IMR-90 (cell line): ENCODE measurements around the gene ZNF416. TPM values are rescaled to one million over a fixed set of nuclear protein-coding genes. Genes with fewer than 3 reads are reported as not detected.

Source experiments
- ATAC-seq: fragments of 200-7000 bp; cut with Tn5 transposase; 2 replicates; pipeline ENCODE4 v1.9.1; 2020; ENCODE audit warnings: low read depth, mild to moderate bottlenecking, moderate library complexity
- BruUV-seq: library from RNA; stranded (reverse); fragments of 400-500 nt; replicated peaks from 2 replicates; lab custom pipeline; 2021; lab: Mats Ljungman, UMichigan
- CTCF ChIA-PET: fragments of 300-600 bp; formaldehyde crosslinking; extraction: SDS; loops from one replicate; lab custom pipeline; 2021; ENCODE audit warnings: antibody characterized with exemption; lab: Yijun Ruan, JAX
- POLR2A ChIA-PET: fragments of 300-600 bp; sonication (Branson Sonifier 250); formaldehyde crosslinking; loops from one replicate; lab custom pipeline; 2022; ENCODE audit warnings: antibody characterized with exemption; ENCODE audit not compliant: unreplicated experiment; lab: Charles Lee
- DNase-seq: peaks from one replicate; pipeline ENCODE4 v3.0.0; 2013
- H2AFZ ChIP-seq: replicated peaks from 2 replicates; pipeline ENCODE3; 2013; ENCODE audit warnings: low read length, mild to moderate bottlenecking; ENCODE audit not compliant: poor library complexity
- H2AK5ac ChIP-seq: 2 replicates; pipeline ENCODE4 v1.6.1; 2013; ENCODE audit warnings: low read depth, low read length, inconsistent platforms
- H2AK9ac ChIP-seq: replicated peaks from 2 replicates; pipeline ENCODE3; 2013; ENCODE audit warnings: mild to moderate bottlenecking, low read depth, low read length, moderate library complexity; ENCODE audit not compliant: poor library complexity
- H2BK120ac ChIP-seq: 2 replicates; pipeline ENCODE4 v1.6.1; 2013; ENCODE audit warnings: low read depth, low read length, inconsistent platforms
- H2BK15ac ChIP-seq: 3 replicates; pipeline ENCODE4 v1.6.1; 2013; ENCODE audit warnings: low read depth, low read length, inconsistent platforms
- H2BK20ac ChIP-seq: 2 replicates; pipeline ENCODE4 v1.6.1; 2013; ENCODE audit warnings: low read depth, mild to moderate bottlenecking, inconsistent platforms, low read length, moderate library complexity
- H2BK5ac ChIP-seq: 2 replicates; pipeline ENCODE4 v1.6.1; 2013; ENCODE audit warnings: mild to moderate bottlenecking, low read depth, low read length, inconsistent platforms; ENCODE audit not compliant: poor library complexity, severe bottlenecking
- H3K14ac ChIP-seq: replicated peaks from 2 replicates; pipeline ENCODE4 v1.6.1; 2013; ENCODE audit warnings: low read depth, low read length, inconsistent platforms
- H3K18ac ChIP-seq: 2 replicates; pipeline ENCODE4 v1.6.1; 2013; ENCODE audit warnings: low read depth, low read length, control low read depth
- H3K23ac ChIP-seq: 2 replicates; pipeline ENCODE4 v1.6.1; 2013; ENCODE audit warnings: low read depth, low read length, inconsistent platforms
- H3K27ac ChIP-seq: 2 replicates; pipeline ENCODE4 v1.5.1; 2013; ENCODE audit warnings: mild to moderate bottlenecking, control low read depth, low read length; ENCODE audit not compliant: insufficient read depth
- H3K27me3 ChIP-seq: 2 replicates; pipeline ENCODE4 v1.6.1; 2013; ENCODE audit warnings: low read length; ENCODE audit not compliant: control insufficient read depth, insufficient read depth
- H3K36me3 ChIP-seq: 2 replicates; pipeline ENCODE4 v1.6.1; 2013; ENCODE audit warnings: low read length, mixed read lengths; ENCODE audit not compliant: control insufficient read depth, insufficient read depth
- H3K4ac ChIP-seq: 2 replicates; pipeline ENCODE4 v1.6.1; 2013; ENCODE audit warnings: low read depth, low read length, inconsistent platforms
- H3K4me1 ChIP-seq: 2 replicates; pipeline ENCODE4 v1.6.1; 2013; ENCODE audit warnings: low read length, mixed read lengths; ENCODE audit not compliant: control insufficient read depth, insufficient read depth
- H3K4me2 ChIP-seq: 2 replicates; pipeline ENCODE4 v1.6.1; 2013; ENCODE audit warnings: low read depth, mild to moderate bottlenecking, control low read depth, low read length, moderate library complexity
- H3K4me3 ChIP-seq: 2 replicates; pipeline ENCODE4 v1.5.1; 2013; ENCODE audit warnings: low read depth, mild to moderate bottlenecking, control low read depth, low read length, moderate library complexity; ENCODE audit not compliant: insufficient read depth
- H3K56ac ChIP-seq: 2 replicates; pipeline ENCODE4 v1.6.1; 2013; ENCODE audit warnings: low read length, inconsistent platforms; ENCODE audit not compliant: insufficient read depth; ENCODE audit errors: extremely low read depth
- H3K79me1 ChIP-seq, 2 experiments: 2 replicates each; pipeline ENCODE4 v1.6.1; 2013; ENCODE audit warnings: low read length in 2 of 2, inconsistent platforms in 1 of 2, low read depth in 1 of 2
- H3K9ac ChIP-seq: 2 replicates; pipeline ENCODE4 v1.6.1; 2013; ENCODE audit warnings: low read depth, low read length, control low read depth
- H3K9me1 ChIP-seq: 2 replicates; pipeline ENCODE4 v1.6.1; 2013; ENCODE audit warnings: low read length, inconsistent platforms; ENCODE audit not compliant: insufficient read depth
- H3K9me3 ChIP-seq: 2 replicates; pipeline ENCODE4 v1.6.1; 2013; ENCODE audit warnings: low read length; ENCODE audit not compliant: control insufficient read depth, insufficient read depth
- H4K20me1 ChIP-seq: 2 replicates; pipeline ENCODE4 v1.6.1; 2013; ENCODE audit warnings: low read length, inconsistent platforms; ENCODE audit not compliant: insufficient read depth
- H4K5ac ChIP-seq: 2 replicates; pipeline ENCODE4 v1.6.1; 2013; ENCODE audit warnings: mild to moderate bottlenecking, low read depth, low read length, control low read depth
- H4K8ac ChIP-seq, 2 experiments: 2 replicates each; pipeline ENCODE4 v1.6.1; 2013; ENCODE audit warnings: low read depth in 2 of 2, low read length in 2 of 2, control low read depth in 1 of 2, inconsistent platforms in 1 of 2
- H4K91ac ChIP-seq: 2 replicates; pipeline ENCODE4 v1.6.1; 2013; ENCODE audit warnings: low read depth, low read length, inconsistent platforms; ENCODE audit not compliant: insufficient read depth
- BHLHE40 ChIP-seq: fragments of 150-350 bp; IDR thresholded peaks from 2 replicates; pipeline ENCODE4 v1.6.1; 2016; ENCODE audit warnings: mild to moderate bottlenecking, low read depth, low read length
- CEBPB ChIP-seq: IDR thresholded peaks from 2 replicates; pipeline ENCODE4 v1.6.1; 2012; ENCODE audit warnings: low read depth, low read length, improper control_type of control experiment
- CHD1 ChIP-seq: IDR thresholded peaks from 2 replicates; pipeline ENCODE4 v1.6.1; 2012; ENCODE audit warnings: low read depth, low read length, improper control_type of control experiment
- FOS ChIP-seq: fragments of 150-350 bp; IDR thresholded peaks from 2 replicates; pipeline ENCODE4 v1.6.1; 2016; ENCODE audit warnings: low read depth, low read length
- MXI1 ChIP-seq: IDR thresholded peaks from 2 replicates; pipeline ENCODE4 v1.6.1; 2012; ENCODE audit warnings: low read depth, mild to moderate bottlenecking, low read length, moderate library complexity, borderline replicate concordance
- RCOR1 ChIP-seq: IDR thresholded peaks from 2 replicates; pipeline ENCODE4 v1.6.1; 2012; ENCODE audit warnings: mild to moderate bottlenecking, low read length, improper control_type of control experiment; ENCODE audit not compliant: insufficient replicate concordance
- RFX5 ChIP-seq: IDR thresholded peaks from 2 replicates; pipeline ENCODE4 v1.8.0; 2012; ENCODE audit warnings: low read depth, mild to moderate bottlenecking, low read length, moderate library complexity
- USF2 ChIP-seq: fragments of 150-350 bp; IDR thresholded peaks from 2 replicates; pipeline ENCODE4 v1.6.1; 2017; ENCODE audit warnings: mild to moderate bottlenecking, antibody characterized with exemption, low read length, low read depth
- WGBS, 2 experiments: methylation state at CpG; one replicate each; pipeline versions ENCODE4 v1.1.5 to v1.1.7; 2013; ENCODE audit warnings: missing lambda C conversion rate in 2 of 2; ENCODE audit not compliant: insufficient read length in 1 of 2; ENCODE audit errors: extremely low coverage in 2 of 2; 5-methylcytosine and 5-hydroxymethylcytosine counted together
- dilution Hi-C: fragments of 300-500 bp; cut with HindIII; formaldehyde crosslinking; loops from one replicate; pipeline ENCODE4 v1.14.3; 2018; ENCODE audit warnings: low sequenced_read_pairs; ENCODE audit not compliant: unreplicated experiment
- in situ Hi-C: fragments of 300-500 bp; cut with MboI; formaldehyde crosslinking; loops from 3 replicates; pipeline ENCODE4 v1.14.3; 2019; ENCODE audit warnings: low sequenced_read_pairs, inconsistent platforms, mixed read lengths
- intact Hi-C: fragments of 100-400 bp; cut with micrococcal nuclease; formaldehyde crosslinking; loops from 2 replicates; pipeline ENCODE4 v1.10.0; 2022
- polyA plus RNA-seq, 3 experiments: library from polyadenylated mRNA; depleted of rRNA; stranded (reverse); fragments of >200 nt; gene quantifications; 2 replicates each; pipeline ENCODE4 v1.2.3, GENCODE V29; 2012; ENCODE audit warnings: low replicate concordance in 1 of 3
- total RNA-seq: library from RNA; depleted of rRNA; stranded (reverse); fragments of >200 nt; gene quantifications from 2 replicates; pipeline ENCODE4 v1.2.3, GENCODE V29; 2012

Gene ZNF416
- total and polyA plus RNA-seq, 2 of the 4 experiments (the other 2 are of a cell fraction), result 2.6 to 8.1 TPM

GRCh38 chr19:57527136-57527881 is 51.4 kb downstream of the ZNF416 start, which contains the start of gene ZNF549:
ZNF549 (plus strand) TSS chr19:57527356; CDS start chr19:57527574, 218 bp downstream.
- intact Hi-C loops (no loop called here), dilution Hi-C loops (no loop called here), in situ Hi-C loops (no loop called here)
- peak within 1 kb of the TSS; percentile 18; the same call in 1 of the 2 replicates for H2AK5ac ChIP-seq
- ATAC-seq (peak; percentile 100), DNase-seq (peak; percentile 93)
- 0% methylated on average over 32 of the region's 64 CpGs; no CpG with 5 or more reads in 1 of the 2 experiments for WGBS, 2 experiments
- ChIA-PET CTCF (no interaction called here), POLR2A (no interaction called here)
- H2AFZ ChIP-seq, result peak within 1 kb of the TSS; percentile 96
- H4K20me1 ChIP-seq, result no peaks in the 10 kb centered on the region
- H2BK20ac ChIP-seq, result no peak within 1 kb of the TSS
- H3K56ac ChIP-seq, result no peak within 1 kb of the TSS
- peak within 1 kb of the TSS; percentile 14 for H2BK5ac ChIP-seq
- H3K27me3 ChIP-seq, result no peaks in the 10 kb centered on the region
- peak within 1 kb of the TSS; percentile 78 for H3K9ac ChIP-seq
- H2BK120ac ChIP-seq, result no peak within 1 kb of the TSS; the same call in 1 of the 2 replicates
- H3K23ac ChIP-seq, result peak within 1 kb of the TSS; percentile 15; the same call in 1 of the 2 replicates
- peak within 1 kb of the TSS; percentile 87 for H2AK9ac ChIP-seq
- peak within 1 kb of the TSS; percentile 71 for H3K4me3 ChIP-seq
- peak within 1 kb of the TSS; percentile 35 to 68; a peak in 3 of 4 replicates for H4K8ac ChIP-seq
- H3K9me3 ChIP-seq, result peaks cover 7% of the 10 kb centered on the region
- no peaks in the 10 kb centered on the region for H3K9me1 ChIP-seq
- TF ChIP-seq MXI1, result peak; percentile 57; the same call in 1 of the 2 replicates
- peak; percentile 71 for TF ChIP-seq USF2
- TF ChIP-seq BHLHE40, result peak; percentile 80
- TF ChIP-seq CEBPB, result peak; percentile 72
- no peak for TF ChIP-seq RCOR1
- no peak for TF ChIP-seq FOS
- TF ChIP-seq CHD1, result no peak
- no peak for TF ChIP-seq RFX5
- peaks cover 2% of the 10 kb centered on the region; the same call in 1 of the 2 replicates for H3K4me1 ChIP-seq
- BruUV-seq, result no TSS peak
- H3K4me2 ChIP-seq, result peak within 1 kb of the TSS; percentile 87
- no peak within 1 kb of the TSS for H4K91ac ChIP-seq
- H3K79me1 ChIP-seq, result peaks cover 30 to 33% of the 10 kb centered on the region in 2 experiments
- peaks cover 7% of the 10 kb centered on the region for H3K36me3 ChIP-seq
- H3K14ac ChIP-seq, result peak within 1 kb of the TSS; percentile 5; the same call in 1 of the 2 replicates
- no peak within 1 kb of the TSS for H2BK15ac ChIP-seq
- peak within 1 kb of the TSS; percentile 47 for H3K4ac ChIP-seq
- H3K27ac ChIP-seq, result peak within 1 kb of the TSS; percentile 45
- H4K5ac ChIP-seq, result peak within 1 kb of the TSS; percentile 16; the same call in 1 of the 2 replicates
- H3K18ac ChIP-seq, result no peak within 1 kb of the TSS
